ENCODE measurements around the gene ATG2B.
A peak's percentile ranks its signal among the peaks of the same experiment; 100 is the strongest.
"Not testable (repeated sequence)": the region's sequence is repeated elsewhere in the genome, so short reads cannot be mapped to it uniquely, and the experiment has no call there.

Gene ATG2B

GRCh38 chr14:96359959-96360358 lies 3.2 kb downstream of the ATG2B start:
- FAIRE-seq, result no peak

GRCh38 chr14:96357216-96357615 lies 5.9 kb downstream of the ATG2B start:
- TF ChIP-seq POLR2A (IDR thresholded peaks at IDR 0.05; ENCODE audit: low read depth, low read length), result no peak
- FAIRE-seq (no peak), DNase-seq (ENCODE audit: insufficient read length, low spot score) (no peak)

More at GRCh38 chr14:96359959-96360358, 3.2 kb downstream of the ATG2B start:
- no peak for DNase-seq (ENCODE audit: insufficient read length, low spot score)
- TF ChIP-seq POLR2A (IDR thresholded peaks at IDR 0.05; ENCODE audit: low read depth, low read length), result no peak

GRCh38 chr14:96354246-96354645 lies 8.9 kb downstream of the ATG2B start:
- FAIRE-seq (no peak), DNase-seq (ENCODE audit: insufficient read length, low spot score) (no peak)
- TF ChIP-seq POLR2A (IDR thresholded peaks at IDR 0.05; ENCODE audit: low read depth, low read length), result no peak

GRCh38 chr14:96352708-96353107 lies 10.4 kb downstream of the ATG2B start:
- no peak for DNase-seq (ENCODE audit: insufficient read length, low spot score)
- no peak for FAIRE-seq
- TF ChIP-seq POLR2A (IDR thresholded peaks at IDR 0.05; ENCODE audit: low read depth, low read length), result no peak

- DNase-seq (ENCODE audit: insufficient read length, low spot score) (no peak), FAIRE-seq (no peak)
- no peak for TF ChIP-seq POLR2A (IDR thresholded peaks at IDR 0.05; ENCODE audit: low read depth, low read length)
These were observed 11.2 kb downstream of the ATG2B start for GRCh38 chr14:96351986-96352385.

GRCh38 chr14:96349286-96350075 lies 13.7 kb downstream of the ATG2B start:
- FAIRE-seq (peak; percentile 55), DNase-seq (ENCODE audit: insufficient read length, low spot score) (no peak)
- no peak for TF ChIP-seq POLR2A (IDR thresholded peaks at IDR 0.05; ENCODE audit: low read depth, low read length)

GRCh38 chr14:96347957-96348356 lies 15.2 kb downstream of the ATG2B start:
- not testable (repeated sequence) for DNase-seq (ENCODE audit: insufficient read length, low spot score); FAIRE-seq

- DNase-seq (ENCODE audit: insufficient read length, low spot score), result no peak
- no peak for FAIRE-seq
- no peak for TF ChIP-seq POLR2A (IDR thresholded peaks at IDR 0.05; ENCODE audit: low read depth, low read length)
These were observed 17.5 kb downstream of the ATG2B start for GRCh38 chr14:96345669-96346068.

GRCh38 chr14:96341323-96341722 lies 21.8 kb downstream of the ATG2B start:
- FAIRE-seq, result no peak
- no peak for DNase-seq (ENCODE audit: insufficient read length, low spot score)
- TF ChIP-seq POLR2A (IDR thresholded peaks at IDR 0.05; ENCODE audit: low read depth, low read length), result no peak

GRCh38 chr14:96338551-96338950 lies 24.6 kb downstream of the ATG2B start:
- no peak for TF ChIP-seq POLR2A (IDR thresholded peaks at IDR 0.05; ENCODE audit: low read depth, low read length)
- DNase-seq (ENCODE audit: insufficient read length, low spot score), result no peak
- no peak for FAIRE-seq

- TF ChIP-seq POLR2A (IDR thresholded peaks at IDR 0.05; ENCODE audit: low read depth, low read length), result no peak
- FAIRE-seq (no peak), DNase-seq (ENCODE audit: insufficient read length, low spot score) (no peak)
These were observed 38.9 kb downstream of the ATG2B start for GRCh38 chr14:96324219-96324618.

GRCh38 chr14:96320605-96321004 lies 42.5 kb downstream of the ATG2B start:
- DNase-seq (ENCODE audit: insufficient read length, low spot score) (no peak), FAIRE-seq (no peak)
- TF ChIP-seq POLR2A (IDR thresholded peaks at IDR 0.05; ENCODE audit: low read depth, low read length), result no peak

- FAIRE-seq (no peak), DNase-seq (ENCODE audit: insufficient read length, low spot score) (no peak)
- no peak for TF ChIP-seq POLR2A (IDR thresholded peaks at IDR 0.05; ENCODE audit: low read depth, low read length)
These were observed 44.3 kb downstream of the ATG2B start for GRCh38 chr14:96318836-96319235.

GRCh38 chr14:96316087-96316486 lies 47.1 kb downstream of the ATG2B start:
- DNase-seq (ENCODE audit: insufficient read length, low spot score), result no peak
- TF ChIP-seq POLR2A (IDR thresholded peaks at IDR 0.05; ENCODE audit: low read depth, low read length), result no peak
- no peak for FAIRE-seq

GRCh38 chr14:96310906-96311305 lies 52.2 kb downstream of the ATG2B start:
- DNase-seq (ENCODE audit: insufficient read length, low spot score) (no peak), FAIRE-seq (no peak)
- no peak for TF ChIP-seq POLR2A (IDR thresholded peaks at IDR 0.05; ENCODE audit: low read depth, low read length)
